ENCODE results near the gene RFX8.

RFX8 gene

GRCh38 chr2:101474731-101475384 lies at the start of gene RFX8:
TSS of gene RFX8 (minus strand) at chr2:101475112. CDS start at chr2:101466848, 8,264 bp downstream.
- Mint-ChIP-seq H3K4me3 (peak within 1 kb of the TSS; percentile 75 to 84 (median 76)), H3K4me1 (peaks cover 26% of the 10 kb centered on the region), H3K27me3 (ENCODE audit: low read depth) (peaks cover 41% of the 10 kb centered on the region), H3K27ac (peak within 1 kb of the TSS in 2 of 3 experiments; percentile 79 to 96), H3K9me3 (no peaks in the 10 kb centered on the region), H3K36me3 (ENCODE audit: low read depth) (no peaks in the 10 kb centered on the region)
- TF ChIP-seq CTCF (IDR thresholded peaks at IDR 0.05; ENCODE audit: unreplicated experiment in 3 of 3), result no peak

- Mint-ChIP-seq H3K4me1 (peaks cover 41% of the 10 kb centered on the region), H3K27me3 (ENCODE audit: low read depth) (peaks cover 3% of the 10 kb centered on the region), H3K9me3 (peaks cover 8% of the 10 kb centered on the region), H3K4me3 (no peak overlapping the region), H3K36me3 (ENCODE audit: low read depth) (no peaks in the 10 kb centered on the region), H3K27ac (no peak overlapping the region)
- no peak for TF ChIP-seq CTCF (IDR thresholded peaks at IDR 0.05; ENCODE audit: unreplicated experiment in 3 of 3)
These were observed 46.6 kb upstream of the RFX8 start for GRCh38 chr2:101521487-101521886.

- peak overlapping the region in 2 of 3 experiments; percentile 48 to 73 for H3K27ac Mint-ChIP-seq
- H3K4me3 Mint-ChIP-seq, result no peak overlapping the region
- H3K9me3 Mint-ChIP-seq, result peaks cover 10% of the 10 kb centered on the region
- peaks cover 3% of the 10 kb centered on the region for H3K27me3 Mint-ChIP-seq (ENCODE audit: low read depth)
- peaks cover 47% of the 10 kb centered on the region for H3K4me1 Mint-ChIP-seq
- TF ChIP-seq CTCF (IDR thresholded peaks at IDR 0.05; ENCODE audit: unreplicated experiment in 3 of 3), result no peak
- H3K36me3 Mint-ChIP-seq (ENCODE audit: low read depth), result no peaks in the 10 kb centered on the region
These were observed 45.3 kb upstream of the RFX8 start for GRCh38 chr2:101520246-101520645.

GRCh38 chr2:101518578-101519492 lies 43.9 kb upstream of the RFX8 start:
- peak overlapping the region; percentile 27 to 86 (median 64) for H3K27ac Mint-ChIP-seq
- peak; percentile 24 to 43 (median 38) for TF ChIP-seq CTCF (IDR thresholded peaks at IDR 0.05; ENCODE audit: unreplicated experiment in 3 of 3)
- peaks cover 50% of the 10 kb centered on the region for H3K4me1 Mint-ChIP-seq
- peaks cover 3% of the 10 kb centered on the region for H3K27me3 Mint-ChIP-seq (ENCODE audit: low read depth)
- peak overlapping the region in 2 of 3 experiments; percentile 8 to 32 for H3K4me3 Mint-ChIP-seq
- H3K36me3 Mint-ChIP-seq (ENCODE audit: low read depth), result no peaks in the 10 kb centered on the region
- H3K9me3 Mint-ChIP-seq, result peaks cover 8% of the 10 kb centered on the region

- no peak for TF ChIP-seq CTCF (IDR thresholded peaks at IDR 0.05; ENCODE audit: unreplicated experiment in 3 of 3)
These were observed 42.9 kb upstream of the RFX8 start for GRCh38 chr2:101517758-101518271.

More at GRCh38 chr2:101517758-101518271, 42.9 kb upstream of the RFX8 start:
- no peak overlapping the region for H3K4me3 Mint-ChIP-seq
- peak overlapping the region; percentile 57 to 86 (median 79) for H3K27ac Mint-ChIP-seq
- peaks cover 11% of the 10 kb centered on the region for H3K9me3 Mint-ChIP-seq
- no peaks in the 10 kb centered on the region for H3K36me3 Mint-ChIP-seq (ENCODE audit: low read depth)
- H3K4me1 Mint-ChIP-seq, result peaks cover 57% of the 10 kb centered on the region
- peaks cover 3% of the 10 kb centered on the region for H3K27me3 Mint-ChIP-seq (ENCODE audit: low read depth)

Data from nephron (organoid).